ENCODE measurements around the gene GCSAML.
"Not testable (repeated sequence)": the region's sequence is repeated elsewhere in the genome, so short reads cannot be mapped to it uniquely, and the experiment has no call there.

DNA sequence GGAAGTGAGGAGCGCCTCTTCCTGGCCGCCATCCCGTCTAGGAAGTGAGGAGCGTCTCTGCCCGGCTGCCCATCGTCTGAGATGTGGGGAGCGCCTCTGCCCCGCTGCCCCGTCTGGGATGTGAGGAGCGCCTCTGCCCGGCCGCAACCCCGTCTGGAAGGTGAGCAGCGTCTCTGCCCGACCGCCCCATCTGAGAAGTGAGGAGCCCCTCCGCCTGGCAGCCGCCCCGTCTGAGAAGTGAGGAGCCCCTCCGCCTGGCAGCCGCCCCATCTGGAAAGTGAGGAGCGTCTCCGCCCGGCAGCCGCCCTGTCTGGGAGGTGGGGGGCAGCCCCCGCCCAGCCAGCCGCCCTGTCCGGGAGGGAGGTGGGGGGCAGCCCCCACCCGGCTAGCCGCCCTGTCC lies 27.0 kb upstream of the GCSAML start:
- not testable (repeated sequence) for TF ChIP-seq JUN, RFX5 (IDR thresholded peaks at IDR 0.05)
- TF ChIP-seq, protein P1, sequence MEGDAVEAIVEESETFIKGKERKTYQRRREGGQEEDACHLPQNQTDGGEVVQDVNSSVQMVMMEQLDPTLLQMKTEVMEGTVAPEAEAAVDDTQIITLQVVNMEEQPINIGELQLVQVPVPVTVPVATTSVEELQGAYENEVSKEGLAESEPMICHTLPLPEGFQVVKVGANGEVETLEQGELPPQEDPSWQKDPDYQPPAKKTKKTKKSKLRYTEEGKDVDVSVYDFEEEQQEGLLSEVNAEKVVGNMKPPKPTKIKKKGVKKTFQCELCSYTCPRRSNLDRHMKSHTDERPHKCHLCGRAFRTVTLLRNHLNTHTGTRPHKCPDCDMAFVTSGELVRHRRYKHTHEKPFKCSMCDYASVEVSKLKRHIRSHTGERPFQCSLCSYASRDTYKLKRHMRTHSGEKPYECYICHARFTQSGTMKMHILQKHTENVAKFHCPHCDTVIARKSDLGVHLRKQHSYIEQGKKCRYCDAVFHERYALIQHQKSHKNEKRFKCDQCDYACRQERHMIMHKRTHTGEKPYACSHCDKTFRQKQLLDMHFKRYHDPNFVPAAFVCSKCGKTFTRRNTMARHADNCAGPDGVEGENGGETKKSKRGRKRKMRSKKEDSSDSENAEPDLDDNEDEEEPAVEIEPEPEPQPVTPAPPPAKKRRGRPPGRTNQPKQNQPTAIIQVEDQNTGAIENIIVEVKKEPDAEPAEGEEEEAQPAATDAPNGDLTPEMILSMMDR (IDR thresholded peaks at IDR 0.05) = not testable (repeated sequence)
